Stimulated activated CD8-positive, alpha-beta memory T cell treated with anti-CD3 and anti-CD28 coated beads, Interleukin-7, amount 100 ng/mL, for 4 hours (primary cell): ENCODE measurements around the gene SCGB1C1.
"Not testable (repeated sequence)": the region's sequence is repeated elsewhere in the genome, so short reads cannot be mapped to it uniquely, and the experiment has no call there.

Source experiments
- DNase-seq, 2 donors: peaks; one replicate each; pipeline ENCODE4 v3.0.0-alpha.2; 2020; ENCODE audit warnings: low read depth in 2 of 2

The SCGB1C1 gene

DNA sequence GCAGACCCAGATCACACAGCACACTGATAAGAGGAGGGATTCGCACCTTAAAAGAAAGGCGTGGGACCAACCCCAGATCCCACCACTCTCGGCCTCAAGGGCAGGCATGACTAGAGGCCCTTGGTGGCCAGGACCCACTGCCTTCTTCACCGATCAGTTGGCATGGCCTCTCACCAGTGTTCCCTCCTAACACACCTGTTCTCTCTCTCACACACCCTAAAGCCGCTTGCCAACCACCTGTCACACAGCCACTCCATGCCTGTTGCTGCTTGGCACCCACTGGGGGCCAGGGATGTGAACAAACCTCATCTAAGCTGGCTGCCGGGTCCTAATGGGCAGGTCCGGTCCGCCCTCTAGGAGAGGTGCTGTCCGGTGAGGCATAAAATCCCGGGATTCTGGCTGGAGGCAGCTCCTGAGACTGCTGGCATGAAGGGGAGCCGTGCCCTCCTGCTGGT is at the start of gene SCGB1C1:
TSS of gene SCGB1C1 (plus strand) at position 405 of the 455 bp plus-strand sequence. CDS start at position 427, 22 bp downstream.
- DNase-seq, result not testable (repeated sequence)

DNA sequence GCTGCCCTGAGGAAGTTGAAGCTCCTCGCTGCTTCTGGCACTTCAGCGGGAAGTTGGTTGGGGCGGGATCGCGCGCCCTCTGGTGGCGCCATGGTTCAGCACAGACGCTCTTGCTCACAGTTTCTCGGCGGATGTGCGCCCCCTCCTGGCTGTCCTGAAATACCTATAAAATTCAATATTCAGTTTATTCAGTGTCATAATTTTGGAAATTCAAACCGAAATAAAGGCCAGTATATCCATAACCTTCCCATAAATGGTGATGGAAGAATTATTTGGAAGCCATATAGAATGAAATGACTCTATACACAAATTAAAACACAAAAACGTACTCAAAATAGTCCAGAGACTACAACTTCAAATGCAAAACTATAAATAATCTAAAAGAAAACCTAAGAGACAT is 12.6 kb upstream of the SCGB1C1 start:
- not testable (repeated sequence) for DNase-seq

DNA sequence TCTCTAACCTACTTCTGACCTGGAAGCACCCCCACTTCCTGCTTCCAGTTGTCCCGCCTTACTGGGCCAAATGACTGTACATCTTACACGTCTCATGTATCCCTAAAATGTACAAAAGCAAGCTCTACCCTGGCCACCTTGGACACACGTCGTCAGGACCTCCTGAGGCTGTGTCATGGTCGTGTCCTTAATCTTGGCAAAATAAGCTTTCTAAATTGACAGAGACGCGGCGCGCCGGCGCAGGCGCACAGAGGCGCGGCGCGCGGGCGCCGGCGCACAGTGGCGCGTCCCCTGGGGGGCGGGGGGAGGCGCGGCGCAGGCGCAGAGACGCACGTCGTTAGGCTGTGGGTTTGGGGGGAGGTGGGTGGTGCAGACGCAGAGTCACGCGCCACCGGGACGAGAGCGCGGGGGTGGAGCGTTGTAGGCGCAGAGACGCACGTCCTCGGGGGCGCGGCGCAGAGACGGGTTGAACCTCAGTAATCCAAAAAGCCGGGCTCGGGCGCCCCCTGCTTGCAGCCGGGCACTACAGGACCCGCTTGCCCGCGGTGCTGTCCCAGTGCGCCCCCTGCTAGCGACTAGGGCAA is 3.6 kb upstream of the SCGB1C1 start:
- DNase-seq, result not testable (repeated sequence)

DNA sequence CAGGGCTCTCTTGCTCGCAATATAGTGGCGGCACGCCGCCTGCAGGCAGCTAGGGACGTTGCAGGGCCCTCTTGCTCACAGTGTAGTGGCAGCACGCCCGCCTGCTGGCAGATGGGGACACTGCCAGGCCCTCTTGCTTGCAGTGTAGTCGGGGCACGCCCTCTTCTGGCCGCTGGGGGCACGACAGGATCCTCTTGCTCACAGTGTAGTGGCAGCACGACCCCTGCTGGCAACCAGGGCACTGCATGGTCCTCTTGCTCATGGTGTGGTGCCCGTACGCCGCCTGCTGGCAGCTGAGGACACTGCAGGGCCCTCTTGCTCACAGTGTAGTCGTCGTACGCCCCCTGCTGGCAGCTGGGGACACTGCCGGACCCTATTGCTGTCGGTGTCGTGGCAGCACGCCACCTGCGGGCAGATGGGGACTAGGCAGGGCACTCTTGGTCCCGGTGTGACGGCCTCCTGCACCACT is 3.0 kb upstream of the SCGB1C1 start:
- not testable (repeated sequence) for DNase-seq

DNA sequence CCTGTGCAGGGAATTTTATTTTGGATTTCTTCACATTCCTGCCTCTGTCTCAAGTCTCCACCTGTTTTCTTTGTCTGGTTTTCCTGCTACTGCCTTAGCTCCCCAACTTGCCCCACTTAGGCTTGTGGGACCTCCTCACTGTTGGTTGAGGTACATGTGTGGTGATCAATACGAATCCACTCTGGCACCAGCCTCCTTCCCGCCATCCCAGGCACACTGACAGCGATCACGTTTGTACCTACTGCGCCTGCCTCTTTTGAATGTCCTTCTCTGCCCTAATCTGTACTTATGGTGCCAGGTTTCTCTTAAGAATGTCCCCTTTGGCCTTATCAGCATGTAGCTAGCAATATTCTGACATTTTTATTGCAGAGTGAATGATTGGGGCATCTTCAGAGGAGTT is 2.3 kb upstream of the SCGB1C1 start:
- DNase-seq, result not testable (repeated sequence)

DNA sequence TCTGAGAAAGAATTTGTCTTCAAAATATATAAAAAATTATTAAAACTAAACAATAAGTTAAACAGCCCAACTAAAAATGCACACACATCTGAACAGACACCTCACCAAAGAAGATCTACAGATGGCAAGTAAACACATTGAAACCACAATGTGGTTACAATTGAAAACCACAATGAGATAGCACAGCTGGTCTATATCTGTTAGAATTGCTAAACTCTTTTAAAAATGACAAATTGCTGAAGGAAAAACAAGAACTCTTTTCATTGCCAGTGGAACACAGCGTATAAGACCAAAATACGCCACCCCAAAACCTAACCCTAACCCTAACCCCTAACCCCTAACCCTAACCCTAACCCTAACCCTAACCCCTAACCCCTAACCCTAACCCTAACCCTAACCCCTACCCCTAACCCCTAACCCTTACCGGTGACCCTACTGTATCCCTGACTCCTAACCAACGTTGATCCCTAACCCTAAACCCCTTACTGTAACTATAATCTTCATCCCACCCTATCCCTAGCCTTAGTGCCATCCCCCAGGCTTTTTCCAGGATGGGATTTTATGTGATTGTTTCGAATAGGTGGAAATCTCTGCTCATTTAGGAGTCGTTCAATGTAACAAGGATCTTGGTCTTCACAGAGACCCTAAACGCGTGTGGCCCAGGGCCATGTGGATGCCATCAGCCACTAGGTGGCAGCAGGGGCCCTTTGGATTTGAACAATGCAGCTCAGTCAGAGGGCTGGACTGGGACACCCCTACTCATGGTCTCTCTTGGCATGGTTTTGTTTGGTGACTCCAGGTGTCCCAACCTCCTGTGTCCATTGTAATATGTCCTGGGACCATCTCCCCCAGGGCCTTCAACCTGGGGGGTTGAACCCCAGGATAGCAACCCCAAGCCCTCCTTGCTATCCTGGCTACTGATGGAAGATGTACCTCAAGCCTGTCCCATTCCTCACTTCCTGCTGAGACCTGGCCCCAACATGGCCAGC is 1.1 kb upstream of the SCGB1C1 start:
- DNase-seq, result peak in 1 of 2 donors; percentile 59

DNA sequence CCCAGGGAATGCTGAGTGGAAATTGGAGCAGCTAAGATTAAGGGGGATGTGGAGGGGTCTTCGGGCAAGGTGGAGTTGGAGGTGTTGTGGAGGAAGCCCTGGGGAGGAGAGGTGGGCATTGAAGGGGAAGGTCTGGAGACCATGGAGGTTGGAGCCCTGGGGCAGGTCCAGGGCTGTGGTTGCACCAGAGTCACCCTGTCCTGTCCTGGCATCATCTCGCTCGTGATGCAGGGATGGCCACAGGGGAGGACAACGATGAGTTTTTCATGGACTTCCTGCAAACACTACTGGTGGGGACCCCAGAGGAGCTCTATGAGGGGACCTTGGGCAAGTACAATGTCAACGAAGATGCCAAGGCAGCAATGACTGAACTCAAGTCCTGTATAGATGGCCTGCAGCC is 603 bp downstream of the SCGB1C1 start:
- DNase-seq, result not testable (repeated sequence)

DNA sequence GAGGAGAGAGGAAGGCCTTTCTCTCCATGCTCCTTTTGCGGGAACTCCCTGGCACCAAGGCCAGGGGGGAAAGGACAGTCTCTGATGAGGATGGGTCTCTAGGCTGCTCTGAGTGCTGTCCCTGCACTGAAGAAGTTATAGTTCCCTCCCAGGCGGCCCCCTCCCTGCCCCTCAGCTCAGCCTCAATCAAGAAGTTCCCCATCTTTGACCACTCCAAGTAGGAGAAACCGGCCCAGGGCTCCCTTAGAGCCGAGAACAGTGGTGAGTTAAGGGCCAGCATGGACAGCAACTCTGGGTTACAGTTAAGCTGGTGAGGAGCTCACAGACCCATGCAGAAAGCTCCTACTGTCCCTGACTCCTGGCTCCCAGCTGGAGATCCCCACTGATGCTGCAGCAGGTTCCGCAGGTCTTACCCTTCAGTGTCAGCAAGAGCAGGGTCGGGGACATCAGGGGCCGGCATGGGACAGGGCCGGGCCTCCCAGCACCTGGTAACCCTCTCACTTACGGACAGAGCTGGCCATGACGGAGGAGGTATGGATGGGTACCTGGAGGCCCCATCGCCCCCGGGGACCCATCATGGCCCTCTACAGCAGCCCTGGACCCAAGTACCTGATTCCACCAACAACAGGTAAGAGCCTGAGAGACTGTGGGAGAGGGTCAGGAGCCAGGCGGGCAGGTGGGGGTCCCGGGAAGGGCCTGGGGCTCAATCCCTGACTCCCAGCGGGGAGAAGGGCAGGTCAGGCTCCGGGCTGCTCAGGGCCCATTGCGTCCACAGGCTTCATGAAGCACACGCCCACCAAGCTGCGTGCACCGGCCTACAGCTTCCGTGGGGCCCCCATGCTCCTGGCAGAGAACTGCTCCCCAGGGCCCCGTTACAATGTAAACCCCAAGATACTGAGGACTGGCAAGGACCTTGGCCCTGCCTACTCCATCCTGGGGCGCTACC is 4.2 kb downstream of the SCGB1C1 start:
- DNase-seq, result no peak

DNA sequence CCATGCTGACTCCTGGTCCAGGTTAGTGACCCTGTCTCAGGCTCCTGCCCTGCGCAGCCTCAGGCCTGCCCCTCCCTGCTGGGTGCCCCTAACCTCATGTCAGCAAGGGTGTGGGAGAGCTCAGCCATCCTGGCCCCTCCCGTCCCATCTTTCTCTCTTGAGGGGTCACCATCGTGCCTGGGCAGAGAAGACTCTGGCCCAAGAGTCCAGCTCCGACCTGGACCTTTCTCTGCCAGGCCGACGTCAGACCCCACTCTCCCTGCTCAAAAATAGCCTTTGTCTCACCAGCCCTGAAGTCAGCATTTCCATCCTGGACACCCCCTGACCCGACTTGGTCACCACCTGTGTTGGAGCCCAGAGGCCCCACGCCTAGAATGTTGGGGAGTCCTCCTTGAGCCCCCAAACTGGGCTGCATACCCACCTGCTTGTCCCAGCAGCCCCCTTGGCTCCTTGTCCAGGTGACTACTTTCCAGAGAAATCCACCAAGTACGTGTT is 4.9 kb downstream of the SCGB1C1 start:
- DNase-seq, result no peak

DNA sequence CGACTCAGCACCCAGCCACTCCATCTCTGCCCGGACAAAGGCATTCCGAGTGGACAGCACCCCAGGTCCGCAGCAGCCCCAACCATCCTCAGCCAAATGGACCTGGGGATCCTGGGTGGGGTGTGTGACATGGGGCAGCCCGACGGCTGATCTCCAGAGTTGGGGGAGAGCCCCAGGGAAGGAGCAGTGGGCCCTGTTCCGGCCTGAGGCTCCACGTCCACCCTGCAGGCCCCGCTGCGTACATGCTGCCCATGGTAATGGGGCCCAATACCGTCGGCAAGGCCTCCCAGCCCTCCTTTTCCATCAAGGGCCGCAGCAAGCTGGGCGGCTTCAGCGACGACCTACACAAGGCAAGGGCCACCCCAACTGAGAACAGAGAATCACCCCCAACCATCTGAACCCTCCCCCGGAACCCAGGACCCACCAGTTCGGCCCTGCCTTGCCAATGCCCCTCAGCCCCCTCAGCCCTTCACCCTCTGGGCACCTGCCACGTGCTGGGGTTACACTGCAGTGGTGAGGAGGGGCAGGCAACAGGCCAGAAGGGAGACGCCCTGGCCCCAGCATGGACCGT is 5.4 kb downstream of the SCGB1C1 start:
- DNase-seq, result no peak

DNA sequence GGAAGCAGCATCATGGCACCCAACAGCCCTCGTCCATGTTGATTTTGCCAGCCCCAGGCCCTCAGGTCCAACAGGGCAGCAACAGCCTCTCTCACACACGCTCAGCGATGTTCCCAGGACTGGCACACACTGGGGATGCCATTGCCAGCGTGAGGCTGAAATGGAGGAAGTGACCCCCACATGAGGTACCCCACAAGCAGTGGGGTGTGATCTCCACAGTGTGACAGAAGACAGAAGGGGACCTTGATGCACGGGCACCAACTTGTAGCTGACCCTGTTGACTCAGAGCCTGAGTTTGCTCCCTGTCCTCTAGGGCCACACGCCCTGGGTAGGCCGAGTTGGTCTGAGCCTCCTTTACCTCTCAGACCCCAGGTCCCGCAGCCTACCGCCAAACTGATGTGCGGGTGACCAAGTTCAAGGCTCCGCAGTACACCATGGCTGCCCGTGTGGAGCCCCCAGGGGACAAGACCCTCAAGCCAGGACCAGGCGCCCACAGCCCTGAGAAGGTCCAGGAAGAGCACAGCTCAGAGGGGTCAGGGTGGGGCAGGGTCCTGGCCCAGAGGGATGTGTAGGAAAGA is 6.2 kb downstream of the SCGB1C1 start:
- DNase-seq, result no peak

DNA sequence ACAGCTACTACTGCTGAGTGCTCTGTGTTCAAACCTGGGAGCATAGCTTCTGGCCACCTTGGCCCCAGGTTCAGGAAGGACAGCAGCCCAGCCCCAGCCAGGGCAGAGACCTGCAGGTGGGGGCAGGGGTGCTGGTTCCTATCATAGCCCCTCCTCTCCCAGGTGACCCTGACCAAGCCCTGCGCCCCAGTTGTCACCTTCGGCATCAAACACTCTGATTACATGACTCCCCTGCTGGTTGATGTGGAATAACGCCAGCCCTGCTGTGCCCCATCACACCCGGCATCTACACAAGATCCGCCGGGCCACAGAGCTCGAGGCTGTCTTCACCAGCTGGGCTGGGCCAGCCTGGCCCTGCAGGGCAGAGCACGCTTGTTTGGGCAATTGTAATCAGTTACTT is 6.9 kb downstream of the SCGB1C1 start:
- no peak for DNase-seq

DNA sequence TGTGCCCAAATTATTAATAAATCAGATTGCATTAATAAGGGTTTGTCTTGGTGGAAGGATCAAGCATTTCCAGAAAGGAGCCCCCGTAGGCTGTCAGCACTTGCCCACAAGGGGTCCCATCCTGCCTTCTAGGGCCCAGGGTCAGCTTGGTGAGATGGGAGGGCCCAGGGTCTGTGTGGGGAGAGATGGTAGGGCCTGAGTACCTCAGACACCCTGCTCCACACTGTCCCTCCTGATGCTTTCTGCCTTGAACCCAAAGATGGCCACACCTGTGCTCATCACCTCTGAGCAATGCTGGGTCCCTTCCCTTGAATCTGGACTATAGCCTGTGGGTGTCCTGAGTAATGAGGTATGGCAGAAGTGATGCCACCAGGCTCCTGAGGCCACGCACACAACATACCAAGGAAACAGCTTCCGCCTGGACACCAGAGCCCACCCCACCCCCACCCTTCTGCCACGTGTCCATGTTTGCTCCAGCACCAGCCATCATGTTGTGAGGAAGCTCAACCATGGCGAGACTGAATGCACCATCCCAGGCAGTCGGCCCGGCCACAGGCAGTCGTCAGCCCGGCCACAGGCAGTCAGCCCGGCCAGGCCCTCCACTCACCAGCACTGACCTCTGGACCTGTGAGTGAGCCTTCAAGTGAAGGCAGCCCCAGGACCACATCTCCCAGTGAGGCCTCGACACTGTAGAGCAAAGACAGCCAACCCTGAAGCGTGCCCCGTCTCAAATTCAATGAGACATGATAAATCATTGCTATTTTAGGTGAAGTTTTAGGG is 7.5 kb downstream of the SCGB1C1 start:
- DNase-seq, result no peak

DNA sequence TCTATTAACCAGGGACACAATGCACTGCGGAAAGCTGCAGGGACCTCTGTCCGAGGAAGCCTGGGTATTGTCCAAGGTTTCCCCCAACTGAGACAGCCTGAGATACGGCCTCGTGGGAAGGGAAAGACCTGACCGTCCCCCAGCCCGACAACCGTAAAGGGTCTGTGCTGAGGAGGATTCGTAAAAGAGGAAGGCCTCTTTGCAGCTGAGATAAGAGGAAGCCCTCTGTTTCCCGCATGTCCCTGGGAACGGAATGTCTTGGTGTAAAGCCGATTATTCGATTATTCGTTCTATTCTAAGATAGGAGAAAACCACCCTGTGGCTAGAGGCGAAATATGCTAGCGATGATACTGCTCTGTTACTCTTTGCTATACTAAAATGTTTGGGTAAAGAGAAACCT is 9.1 kb downstream of the SCGB1C1 start:
- DNase-seq, result no peak

DNA sequence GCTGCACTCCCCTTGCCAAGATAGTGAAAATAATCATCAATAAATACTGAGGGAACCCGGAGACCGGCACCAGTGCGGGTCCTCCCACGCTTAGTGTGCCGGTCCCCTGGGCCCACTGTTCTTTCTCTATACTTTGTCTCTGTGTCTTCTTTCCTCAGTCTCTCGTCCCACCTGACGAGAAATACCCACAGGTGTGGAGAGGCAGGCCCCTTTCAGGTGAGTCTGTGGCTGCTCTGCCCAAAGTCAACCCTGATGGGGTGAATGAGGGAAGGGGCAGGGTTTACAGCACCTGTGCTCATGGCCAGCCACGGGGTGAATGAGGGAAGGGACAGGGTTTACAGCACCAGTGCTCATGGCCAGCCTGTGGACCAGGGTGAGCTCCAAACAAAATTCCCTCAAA is 9.6 kb downstream of the SCGB1C1 start:
- no peak for DNase-seq

DNA sequence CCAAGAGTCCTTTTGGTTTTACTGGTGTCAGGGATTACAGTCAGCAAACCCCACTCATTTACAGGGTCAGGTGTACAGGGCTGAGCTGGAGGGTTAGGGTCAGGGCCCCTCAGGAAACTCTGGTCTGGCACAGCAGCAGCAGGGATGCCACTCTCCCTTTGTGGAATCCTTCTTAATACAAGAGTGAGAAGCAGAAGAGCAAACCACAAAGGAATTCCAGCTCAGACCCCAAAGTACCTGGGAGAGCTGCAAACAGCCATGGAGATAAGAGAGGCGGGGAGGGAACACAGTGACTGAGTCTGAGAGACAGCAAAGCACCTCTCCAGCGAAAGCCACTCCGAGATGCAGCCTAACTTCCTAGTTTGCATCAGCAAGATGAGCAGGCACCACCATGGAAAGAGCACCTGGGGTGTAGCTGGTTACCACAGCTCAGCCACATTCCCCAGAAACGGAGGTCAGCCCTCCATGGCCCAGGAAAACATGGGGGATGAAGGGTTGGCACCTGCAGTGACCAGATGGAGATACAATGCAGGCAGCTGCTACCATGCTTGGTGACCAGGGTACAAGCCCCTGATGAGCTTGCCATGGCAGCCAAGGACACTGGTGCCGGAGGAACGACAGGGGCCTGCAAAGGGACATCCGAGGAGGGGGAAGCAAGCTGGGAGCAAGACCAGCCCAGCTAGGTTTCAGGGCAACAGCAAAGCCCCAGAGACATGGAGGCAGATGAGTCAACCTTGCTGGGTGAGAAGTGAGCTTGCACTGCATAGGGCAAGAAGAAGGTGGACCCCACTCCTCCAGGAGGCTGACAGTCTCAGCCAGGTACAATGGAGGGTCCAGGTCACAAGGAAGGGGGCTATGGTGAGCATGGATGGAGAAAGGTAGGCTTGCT is 10.4 kb downstream of the SCGB1C1 start:
- DNase-seq, result no peak

DNA sequence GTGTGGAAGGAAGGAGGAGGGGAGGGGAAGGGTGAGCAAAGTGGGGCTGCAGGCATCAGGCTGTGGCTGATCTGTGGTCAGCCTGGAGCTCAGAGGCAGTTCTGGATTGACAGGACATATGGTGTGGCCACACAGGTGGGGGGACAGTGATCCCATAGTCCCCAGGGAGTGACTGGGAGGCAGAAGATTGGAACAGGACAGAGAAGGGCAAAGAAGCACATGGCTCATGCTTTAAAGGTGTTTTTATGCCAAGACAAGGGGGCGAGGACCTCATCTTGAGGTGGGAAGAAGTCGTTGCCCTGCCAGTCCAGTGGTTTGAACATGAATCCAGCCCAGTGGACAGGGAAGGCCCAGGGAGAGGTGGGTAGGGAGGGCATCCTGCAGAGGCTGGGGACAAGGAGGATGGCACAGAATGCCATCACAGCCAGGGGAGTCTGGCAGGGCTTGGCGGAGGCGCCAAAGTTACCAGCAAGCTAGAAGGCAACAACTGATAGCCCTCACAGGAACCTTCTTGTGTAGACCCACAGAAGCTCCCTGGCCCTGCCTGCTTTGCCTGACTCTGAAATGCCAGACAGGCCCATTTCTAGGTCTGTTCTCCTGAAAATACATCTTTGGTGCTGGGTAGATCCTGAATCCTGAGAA is 11.2 kb downstream of the SCGB1C1 start:
- DNase-seq, result no peak

DNA sequence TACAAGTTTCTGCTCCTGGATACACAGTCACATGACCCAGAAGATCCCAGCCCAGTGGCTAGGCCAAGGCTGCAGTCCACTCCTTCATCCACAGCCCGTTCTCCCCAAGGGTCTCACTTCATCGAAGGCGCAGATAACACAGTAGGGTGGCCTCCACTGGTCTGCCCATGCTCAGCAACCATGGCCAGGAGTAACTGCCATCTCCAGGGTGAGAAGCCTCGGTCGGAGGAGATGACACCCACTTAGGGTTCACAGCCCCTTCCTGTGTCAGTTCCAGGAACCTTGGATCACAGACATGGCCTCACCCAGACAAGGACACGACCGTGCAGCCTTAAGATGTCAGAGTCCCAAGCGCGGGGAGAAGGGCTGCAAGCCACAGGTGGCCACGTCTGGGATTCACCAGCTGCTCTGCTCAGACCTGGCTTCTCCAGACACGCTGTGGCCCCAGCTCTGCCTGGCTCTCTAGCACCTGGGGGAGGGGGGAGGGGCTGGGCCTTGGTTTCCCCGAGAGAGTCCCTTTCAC is 11.8 kb downstream of the SCGB1C1 start:
- DNase-seq, result no peak
